ENCODE measurements around the gene TREX2. TPM values are rescaled to one million over a fixed set of nuclear protein-coding genes. Genes with fewer than 3 reads are reported as not detected.

The TREX2 gene
- total and polyA plus RNA-seq, 2 of the 4 experiments (the other 2 are of a cell fraction), result 0.36 to 0.84 TPM

GRCh38 chrX:153460826-153461225 lies 15.0 kb upstream of the TREX2 start:
- H3K4me1 ChIP-seq (ENCODE audit: control insufficient read depth, insufficient read depth, low read length), result no peaks in the 10 kb centered on the region; the same call in 1 of the 2 replicates
- intact Hi-C loops (cut with micrococcal nuclease) (loop anchor here (2.0 kb wide), 2 partner anchors 46 to 428 kb away; no protein-coding TSS in a partner anchor), in situ Hi-C loops (cut with MboI; ENCODE audit: low sequenced_read_pairs) (loop anchor here (25.0 kb wide), 1 partner anchor 424 kb away; no protein-coding TSS in a partner anchor), dilution Hi-C loops (cut with HindIII; ENCODE audit: low sequenced_read_pairs, unreplicated experiment) (no loop called here)
- ChIA-PET POLR2A (ENCODE audit: unreplicated experiment) (no interaction called here), CTCF (interaction anchor here (0.6 to 1.9 kb wide), 3 partner anchors 9 to 50 kb away, joined by 3 to 7 read pairs (median 7); no protein-coding TSS in a partner anchor)
- no peak overlapping the region for H3K14ac ChIP-seq (replicated peaks; ENCODE audit: low read depth, low read length)
- no peak overlapping the region for H3K23ac ChIP-seq (ENCODE audit: low read depth, low read length)
- no peaks in the 10 kb centered on the region for H4K20me1 ChIP-seq (ENCODE audit: insufficient read depth, low read length)
- no peak for TF ChIP-seq RFX5 (IDR thresholded peaks at IDR 0.05; ENCODE audit: low read depth, low read length)
- no peak for TF ChIP-seq USF2 (IDR thresholded peaks at IDR 0.05; ENCODE audit: low read depth, low read length)
- TF ChIP-seq MAZ (IDR thresholded peaks at IDR 0.05; ENCODE audit: borderline replicate concordance, low read depth, low read length), result no peak
- peak; percentile 39 for TF ChIP-seq SMC3 (IDR thresholded peaks at IDR 0.05; ENCODE audit: low read depth, low read length)
- TF ChIP-seq MXI1 (IDR thresholded peaks at IDR 0.05; ENCODE audit: borderline replicate concordance, low read depth, low read length), result no peak
- TF ChIP-seq, protein P1, sequence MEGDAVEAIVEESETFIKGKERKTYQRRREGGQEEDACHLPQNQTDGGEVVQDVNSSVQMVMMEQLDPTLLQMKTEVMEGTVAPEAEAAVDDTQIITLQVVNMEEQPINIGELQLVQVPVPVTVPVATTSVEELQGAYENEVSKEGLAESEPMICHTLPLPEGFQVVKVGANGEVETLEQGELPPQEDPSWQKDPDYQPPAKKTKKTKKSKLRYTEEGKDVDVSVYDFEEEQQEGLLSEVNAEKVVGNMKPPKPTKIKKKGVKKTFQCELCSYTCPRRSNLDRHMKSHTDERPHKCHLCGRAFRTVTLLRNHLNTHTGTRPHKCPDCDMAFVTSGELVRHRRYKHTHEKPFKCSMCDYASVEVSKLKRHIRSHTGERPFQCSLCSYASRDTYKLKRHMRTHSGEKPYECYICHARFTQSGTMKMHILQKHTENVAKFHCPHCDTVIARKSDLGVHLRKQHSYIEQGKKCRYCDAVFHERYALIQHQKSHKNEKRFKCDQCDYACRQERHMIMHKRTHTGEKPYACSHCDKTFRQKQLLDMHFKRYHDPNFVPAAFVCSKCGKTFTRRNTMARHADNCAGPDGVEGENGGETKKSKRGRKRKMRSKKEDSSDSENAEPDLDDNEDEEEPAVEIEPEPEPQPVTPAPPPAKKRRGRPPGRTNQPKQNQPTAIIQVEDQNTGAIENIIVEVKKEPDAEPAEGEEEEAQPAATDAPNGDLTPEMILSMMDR (conservative IDR thresholded peaks at IDR 0.05; ENCODE audit: low read depth, low read length), result peak; percentile 45
- TF ChIP-seq ELK1 (IDR thresholded peaks at IDR 0.05; ENCODE audit: borderline replicate concordance, low read depth, low read length), result no peak
- no peak for TF ChIP-seq BHLHE40 (IDR thresholded peaks at IDR 0.05; ENCODE audit: low read depth, low read length)
- TF ChIP-seq RAD21 (IDR thresholded peaks at IDR 0.05; ENCODE audit: low read length), result peak; percentile 28
- no peak overlapping the region for H4K8ac ChIP-seq (ENCODE audit: low read depth in 2 of 2, low read length in 2 of 2)
- H4K91ac ChIP-seq (ENCODE audit: insufficient read depth, low read depth, low read length), result peak overlapping the region; percentile 50; the same call in 1 of the 2 replicates
- H3K56ac ChIP-seq (ENCODE audit: extremely low read depth, insufficient read depth, low read length), result no peak overlapping the region
- H3K4me3 ChIP-seq (ENCODE audit: insufficient read depth, low read depth, low read length), result no peak overlapping the region
- H3K4ac ChIP-seq (ENCODE audit: low read depth, low read length), result peak overlapping the region; percentile 33; the same call in 1 of the 2 replicates
- no peak overlapping the region for H3K18ac ChIP-seq (ENCODE audit: low read depth, low read length)
- no peak overlapping the region for H2AFZ ChIP-seq (replicated peaks; ENCODE audit: low read length, poor library complexity)
- H3K27me3 ChIP-seq (ENCODE audit: control insufficient read depth, insufficient read depth, low read length), result no peaks in the 10 kb centered on the region
- H4K5ac ChIP-seq (ENCODE audit: low read depth, low read length), result no peak overlapping the region
- no peak overlapping the region for H2BK5ac ChIP-seq (ENCODE audit: low read depth, low read length, poor library complexity, severe bottlenecking)
- no TSS peak for BruUV-seq (replicated peaks)
- H3K9me3 ChIP-seq (ENCODE audit: control insufficient read depth, insufficient read depth, low read length), result no peaks in the 10 kb centered on the region; the same call in 1 of the 2 replicates
- no peak overlapping the region for H3K9ac ChIP-seq (ENCODE audit: low read depth, low read length)
- DNase-seq, result peak; percentile 39
- H2AK5ac ChIP-seq (ENCODE audit: low read depth, low read length), result no peak overlapping the region
- no peak overlapping the region for H3K4me2 ChIP-seq (ENCODE audit: low read depth, low read length)
- 83% methylated on average over 1 of the region's 7 CpGs; no CpG with 5 or more reads in 1 of the 2 experiments for WGBS, 2 experiments (ENCODE audit: extremely low coverage in 2 of 2, insufficient read length in 1 of 2)
- no peaks in the 10 kb centered on the region; the same call in 1 of the 2 replicates for H3K36me3 ChIP-seq (ENCODE audit: control insufficient read depth, insufficient read depth, low read length)
- H2BK20ac ChIP-seq (ENCODE audit: low read depth, low read length), result peak overlapping the region; percentile 8; the same call in 1 of the 2 replicates
- no peaks in the 10 kb centered on the region for H3K79me1 ChIP-seq (ENCODE audit: low read depth in 1 of 2, low read length in 2 of 2)
- no peaks in the 10 kb centered on the region; the same call in 1 of the 2 replicates for H3K9me1 ChIP-seq (ENCODE audit: insufficient read depth, low read length)
- H2BK120ac ChIP-seq (ENCODE audit: low read depth, low read length), result peak overlapping the region; percentile 16; the same call in 1 of the 2 replicates
- peak overlapping the region; percentile 17 for H2AK9ac ChIP-seq (replicated peaks; ENCODE audit: low read depth, low read length, poor library complexity)
- H3K27ac ChIP-seq (ENCODE audit: insufficient read depth, low read length), result no peak overlapping the region
- peak; percentile 66 for ATAC-seq (ENCODE audit: low read depth)
- no peak overlapping the region for H2BK15ac ChIP-seq (ENCODE audit: low read depth, low read length)

All from IMR-90 (cell line).